Natural killer cell (primary cell): ENCODE data around the gene ZNF276. TPM values are rescaled to one million over a fixed set of nuclear protein-coding genes. Genes with fewer than 3 reads are reported as not detected.

Experiments used
- ATAC-seq, 3 donors: fragments of 150-1000 bp in 2 of 3; fragments of 200-7000 bp in 1 of 3; cut with Tn5 transposase; 1 replicate in 1 of 3; 2 replicates in 2 of 3; pipeline ENCODE4 v1.10.0; 2021; ENCODE audit warnings: mild to moderate bottlenecking in 2 of 3, moderate library complexity in 2 of 3
- DNase-seq, 2 donors: peaks; one replicate each; pipeline versions ENCODE4 v3.0.0 to v3.0.0-alpha.2; 2013 to 2021; ENCODE audit warnings: mixed read lengths in 1 of 2
- H3K27ac ChIP-seq: one replicate; pipeline ENCODE4 v1.5.1; 2013; ENCODE audit warnings: mild to moderate bottlenecking, low read length
- H3K27me3 ChIP-seq: one replicate; pipeline ENCODE4 v1.6.1; 2013; ENCODE audit warnings: low read length; ENCODE audit not compliant: control insufficient read depth, insufficient read depth
- H3K36me3 ChIP-seq: one replicate; pipeline ENCODE4 v1.6.1; 2013; ENCODE audit warnings: low read length; ENCODE audit not compliant: control insufficient read depth, insufficient read depth
- H3K4me1 ChIP-seq: one replicate; pipeline ENCODE4 v1.6.1; 2013; ENCODE audit warnings: low read length; ENCODE audit not compliant: control insufficient read depth, insufficient read depth
- H3K4me3 ChIP-seq: one replicate; pipeline ENCODE4 v1.5.1; 2013; ENCODE audit warnings: low read length
- H3K9me3 ChIP-seq: one replicate; pipeline ENCODE4 v1.6.1; 2013; ENCODE audit warnings: low read length; ENCODE audit not compliant: control insufficient read depth, insufficient read depth
- H3K27ac Mint-ChIP-seq, 2 donors: one replicate each; pipeline ENCODE4 v1.8.0; 2022; ENCODE audit warnings: mild to moderate bottlenecking in 2 of 2, mixed read lengths in 2 of 2, moderate library complexity in 1 of 2
- H3K27me3 Mint-ChIP-seq, 2 donors: one replicate each; pipeline ENCODE4 v1.8.0; 2022; ENCODE audit warnings: low read depth in 2 of 2, mixed read lengths in 2 of 2
- H3K36me3 Mint-ChIP-seq: one replicate; pipeline ENCODE4 v1.8.0; 2022; ENCODE audit warnings: mixed read lengths
- H3K4me1 Mint-ChIP-seq, 2 donors: one replicate each; pipeline ENCODE4 v1.8.0; 2022; ENCODE audit warnings: mixed read lengths in 2 of 2
- H3K4me3 Mint-ChIP-seq: one replicate; pipeline ENCODE4 v1.8.0; 2022; ENCODE audit warnings: mild to moderate bottlenecking, moderate library complexity, mixed read lengths
- H3K9me3 Mint-ChIP-seq, 2 donors: one replicate each; pipeline ENCODE4 v1.8.0; 2022; ENCODE audit warnings: mixed read lengths in 2 of 2
- WGBS: methylation state at CpG from one replicate; pipeline ENCODE4 v1.1.7; 2013; ENCODE audit warnings: missing lambda C conversion rate; ENCODE audit not compliant: insufficient coverage; 5-methylcytosine and 5-hydroxymethylcytosine counted together
- intact Hi-C: fragments of 100-400 bp; cut with micrococcal nuclease; formaldehyde crosslinking; loops from one replicate; pipeline ENCODE4 v1.14.2; 2022
- total RNA-seq, 4 donors: library from RNA; stranded (reverse); fragments of 120-200 nt in 1 of 4; gene quantifications; one replicate each; pipeline versions ENCODE4 v1.2.3 to v1.2.4, GENCODE V29; 2013 to 2022
- TF ChIP-seq, protein P1 (sequence below): fragments of 200-600 bp; IDR thresholded peaks from one replicate; pipeline ENCODE4 v1.8.0; 2022; ENCODE audit warnings: antibody characterized with exemption

ZNF276 gene
- total RNA-seq, 3 donors from 2014 or later (not counting 1 experiment from before 2014, with no cell fraction given): 146 to 206 (median 186) TPM

DNA sequence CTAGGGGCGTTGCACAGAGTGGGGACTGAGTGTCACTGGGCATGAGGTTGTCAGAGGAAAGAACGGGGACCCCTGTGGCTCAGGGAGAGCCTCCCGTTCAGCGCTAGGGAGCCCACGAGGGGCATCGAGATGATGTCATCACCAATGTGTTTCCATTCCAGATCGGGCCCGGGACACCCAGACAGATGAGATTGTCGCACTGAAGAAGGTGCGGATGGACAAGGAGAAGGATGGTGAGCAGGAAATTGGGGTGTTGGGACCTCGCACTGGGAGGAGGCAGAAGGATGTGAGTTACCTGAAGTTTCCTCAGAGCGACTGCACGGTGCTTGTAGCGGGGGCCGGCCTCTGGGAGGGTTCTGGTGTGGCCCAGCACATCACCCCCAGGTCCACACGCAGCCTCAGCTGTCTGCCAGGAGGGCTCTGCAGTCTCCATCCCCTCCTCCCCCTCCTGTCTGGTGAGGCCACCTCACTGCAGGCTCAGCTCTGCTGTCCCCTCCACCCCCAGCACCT, 30.9 kb upstream of the ZNF276 start:
- Mint-ChIP-seq H3K36me3 (no peaks in the 10 kb centered on the region), H3K27ac (no peak overlapping the region), H3K9me3 (no peaks in the 10 kb centered on the region), H3K4me3 (no peak overlapping the region), H3K27me3 (no peaks in the 10 kb centered on the region), H3K4me1 (peaks cover 7 to 32% of the 10 kb centered on the region in 2 donors)
- 95% methylated on average over 16 of the region's 16 CpGs for WGBS
- ATAC-seq (no peak), DNase-seq (no peak)
- Histone ChIP-seq H3K9me3 (no peaks in the 10 kb centered on the region), H3K4me3 (no peak overlapping the region), H3K4me1 (peaks cover 29% of the 10 kb centered on the region), H3K27me3 (no peaks in the 10 kb centered on the region), H3K36me3 (peaks cover 33% of the 10 kb centered on the region), H3K27ac (no peak overlapping the region)
- intact Hi-C loops: no loop called here
- TF ChIP-seq, protein P1, sequence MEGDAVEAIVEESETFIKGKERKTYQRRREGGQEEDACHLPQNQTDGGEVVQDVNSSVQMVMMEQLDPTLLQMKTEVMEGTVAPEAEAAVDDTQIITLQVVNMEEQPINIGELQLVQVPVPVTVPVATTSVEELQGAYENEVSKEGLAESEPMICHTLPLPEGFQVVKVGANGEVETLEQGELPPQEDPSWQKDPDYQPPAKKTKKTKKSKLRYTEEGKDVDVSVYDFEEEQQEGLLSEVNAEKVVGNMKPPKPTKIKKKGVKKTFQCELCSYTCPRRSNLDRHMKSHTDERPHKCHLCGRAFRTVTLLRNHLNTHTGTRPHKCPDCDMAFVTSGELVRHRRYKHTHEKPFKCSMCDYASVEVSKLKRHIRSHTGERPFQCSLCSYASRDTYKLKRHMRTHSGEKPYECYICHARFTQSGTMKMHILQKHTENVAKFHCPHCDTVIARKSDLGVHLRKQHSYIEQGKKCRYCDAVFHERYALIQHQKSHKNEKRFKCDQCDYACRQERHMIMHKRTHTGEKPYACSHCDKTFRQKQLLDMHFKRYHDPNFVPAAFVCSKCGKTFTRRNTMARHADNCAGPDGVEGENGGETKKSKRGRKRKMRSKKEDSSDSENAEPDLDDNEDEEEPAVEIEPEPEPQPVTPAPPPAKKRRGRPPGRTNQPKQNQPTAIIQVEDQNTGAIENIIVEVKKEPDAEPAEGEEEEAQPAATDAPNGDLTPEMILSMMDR: no peak

DNA sequence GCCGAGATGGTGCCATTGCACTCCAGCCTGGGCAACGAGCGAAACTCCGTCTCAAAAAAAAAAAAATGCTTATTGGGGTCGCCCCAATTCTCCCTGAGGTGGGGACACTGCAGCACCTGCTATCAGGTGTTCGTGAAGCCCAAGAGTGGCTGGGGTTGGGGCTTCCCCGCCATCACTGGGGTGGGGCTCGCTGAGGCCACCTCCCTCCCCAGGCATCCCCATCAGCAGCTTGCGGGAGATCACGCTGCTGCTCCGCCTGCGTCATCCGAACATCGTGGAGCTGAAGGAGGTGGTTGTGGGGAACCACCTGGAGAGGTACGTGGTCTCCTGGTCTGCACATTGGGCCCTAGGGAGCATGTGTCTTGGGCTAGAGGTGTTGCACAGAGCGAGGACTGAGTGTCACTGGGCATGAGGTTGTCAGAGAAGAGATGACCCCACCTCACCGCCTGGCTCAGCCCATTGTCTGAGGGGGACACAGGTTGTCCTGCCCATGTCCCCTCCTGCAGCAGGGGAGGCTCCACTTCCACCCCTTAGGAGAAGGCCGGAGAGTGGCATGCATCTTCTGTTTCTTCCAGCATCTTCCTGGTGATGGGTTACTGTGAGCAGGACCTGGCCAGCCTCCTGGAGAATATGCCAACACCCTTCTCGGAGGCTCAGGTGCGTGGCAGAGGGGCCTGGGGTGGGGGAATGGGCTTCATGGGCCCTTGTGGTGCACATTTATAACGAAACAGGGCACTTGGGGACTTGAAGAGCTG, 29.9 kb upstream of the ZNF276 start:
- Mint-ChIP-seq H3K27ac (no peak overlapping the region), H3K4me1 (peaks cover 12 to 39% of the 10 kb centered on the region in 2 donors), H3K27me3 (no peaks in the 10 kb centered on the region), H3K4me3 (no peak overlapping the region), H3K36me3 (no peaks in the 10 kb centered on the region), H3K9me3 (no peaks in the 10 kb centered on the region)
- H3K36me3 ChIP-seq: peaks cover 35% of the 10 kb centered on the region
- H3K9me3 ChIP-seq: no peaks in the 10 kb centered on the region
- 97% methylated on average over 21 of the region's 21 CpGs for WGBS
- no peak for DNase-seq
- no peak overlapping the region for H3K27ac ChIP-seq
- TF ChIP-seq, protein P1: no peak
- no peaks in the 10 kb centered on the region for H3K27me3 ChIP-seq
- ATAC-seq: no peak
- no peak overlapping the region for H3K4me3 ChIP-seq
- H3K4me1 ChIP-seq: peaks cover 29% of the 10 kb centered on the region
- intact Hi-C loops: no loop called here

GRCh38 chr16:89691986-89692569, 29.3 kb upstream of the ZNF276 start:
- Mint-ChIP-seq H3K4me1 (peaks cover 19 to 40% of the 10 kb centered on the region in 2 donors), H3K9me3 (no peaks in the 10 kb centered on the region), H3K27me3 (no peaks in the 10 kb centered on the region), H3K36me3 (no peaks in the 10 kb centered on the region), H3K27ac (no peak overlapping the region), H3K4me3 (no peak overlapping the region)
- no peaks in the 10 kb centered on the region for H3K9me3 ChIP-seq
- ATAC-seq (no peak), DNase-seq (no peak)
- H3K4me1 ChIP-seq: peaks cover 34% of the 10 kb centered on the region
- no peak overlapping the region for H3K27ac ChIP-seq
- H3K27me3 ChIP-seq: no peaks in the 10 kb centered on the region
- TF ChIP-seq, protein P1: no peak
- H3K36me3 ChIP-seq: peaks cover 35% of the 10 kb centered on the region
- intact Hi-C loops: no loop called here
- WGBS: 93% methylated on average over 13 of the region's 13 CpGs
- H3K4me3 ChIP-seq: no peak overlapping the region
